Transverse colon (tissue), 3 donors: ENCODE results near the gene CALN1.

Experiments used
- CTCF ChIP-seq, 5 experiments: fragments of 200-600 bp in 3 of 5; fragments of 450-650 bp in 2 of 5; sonication (generic) in 3 of 5; IDR thresholded peaks; 1 replicate in 2 of 5; 2 replicates in 3 of 5; pipeline ENCODE4 v1.5.1; 2016 to 2017; ENCODE audit warnings: antibody characterized with exemption in 5 of 5, inconsistent platforms in 3 of 5, mild to moderate bottlenecking in 2 of 5, moderate library complexity in 1 of 5
- POLR2A ChIP-seq: fragments of 450-650 bp; IDR thresholded peaks from one replicate; pipeline ENCODE4 v1.6.1; 2016; ENCODE audit warnings: antibody characterized with exemption, mild to moderate bottlenecking, moderate library complexity

GRCh38 chr7:72430531-72430930, 18.4 kb upstream of the CALN1 start:
- TF ChIP-seq CTCF (IDR thresholded peaks at IDR 0.05) (no peak), POLR2A (no peak)
